ENCODE measurements around the gene ZNF346. TPM values are rescaled to one million over a fixed set of nuclear protein-coding genes. Genes with fewer than 3 reads are reported as not detected.
A peak's percentile ranks its signal among the peaks of the same experiment; 100 is the strongest.

ZNF346 gene
- total and polyA plus RNA-seq, 10 of the 15 experiments (the other 5 are each of a cell fraction or from before 2014, with no cell fraction given), result 6.5 to 30.2 (median 24.0) TPM

DNA sequence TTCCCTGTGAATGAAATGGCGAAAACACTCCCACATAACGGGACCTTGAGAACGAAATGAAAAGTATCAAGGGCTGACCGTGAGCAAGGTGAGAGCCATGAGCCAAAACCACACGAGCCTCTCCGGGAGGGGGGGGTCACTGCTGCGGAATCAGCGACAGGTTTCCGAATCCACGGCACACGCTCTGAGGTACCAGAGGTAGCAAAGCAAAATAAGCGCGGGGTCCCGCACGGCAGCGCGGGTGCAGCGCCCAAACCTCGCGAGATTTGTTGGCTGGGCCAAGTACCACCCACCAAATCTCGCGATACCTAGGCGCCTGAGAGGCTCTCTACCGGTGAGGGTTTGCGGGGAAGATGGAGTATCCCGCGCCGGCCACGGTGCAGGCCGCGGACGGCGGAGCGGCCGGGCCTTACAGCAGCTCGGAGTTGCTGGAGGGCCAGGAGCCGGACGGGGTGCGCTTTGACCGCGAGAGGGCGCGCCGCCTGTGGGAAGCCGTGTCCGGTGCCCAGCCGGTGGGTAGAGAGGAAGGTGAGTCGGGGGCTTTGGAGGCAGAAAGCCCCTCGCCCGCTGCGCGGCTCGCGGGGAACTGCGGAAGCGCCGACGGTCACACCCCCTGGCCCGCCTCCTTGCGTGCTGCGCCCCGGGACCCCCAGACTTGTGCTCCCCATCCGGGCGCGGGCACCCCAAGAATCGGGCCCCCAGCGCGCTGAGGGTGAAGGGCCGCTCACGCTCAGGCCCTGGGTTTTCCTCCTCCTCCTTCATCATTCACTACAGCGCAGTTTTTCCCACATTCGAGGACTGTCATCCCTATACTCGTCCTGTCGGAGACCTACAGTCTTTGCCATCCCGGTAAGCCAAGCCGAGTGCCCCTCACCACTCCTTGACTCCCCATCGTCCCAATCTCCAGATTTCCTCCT lies at the start of gene ZNF346 (continued):
- TF ChIP-seq, protein P1, sequence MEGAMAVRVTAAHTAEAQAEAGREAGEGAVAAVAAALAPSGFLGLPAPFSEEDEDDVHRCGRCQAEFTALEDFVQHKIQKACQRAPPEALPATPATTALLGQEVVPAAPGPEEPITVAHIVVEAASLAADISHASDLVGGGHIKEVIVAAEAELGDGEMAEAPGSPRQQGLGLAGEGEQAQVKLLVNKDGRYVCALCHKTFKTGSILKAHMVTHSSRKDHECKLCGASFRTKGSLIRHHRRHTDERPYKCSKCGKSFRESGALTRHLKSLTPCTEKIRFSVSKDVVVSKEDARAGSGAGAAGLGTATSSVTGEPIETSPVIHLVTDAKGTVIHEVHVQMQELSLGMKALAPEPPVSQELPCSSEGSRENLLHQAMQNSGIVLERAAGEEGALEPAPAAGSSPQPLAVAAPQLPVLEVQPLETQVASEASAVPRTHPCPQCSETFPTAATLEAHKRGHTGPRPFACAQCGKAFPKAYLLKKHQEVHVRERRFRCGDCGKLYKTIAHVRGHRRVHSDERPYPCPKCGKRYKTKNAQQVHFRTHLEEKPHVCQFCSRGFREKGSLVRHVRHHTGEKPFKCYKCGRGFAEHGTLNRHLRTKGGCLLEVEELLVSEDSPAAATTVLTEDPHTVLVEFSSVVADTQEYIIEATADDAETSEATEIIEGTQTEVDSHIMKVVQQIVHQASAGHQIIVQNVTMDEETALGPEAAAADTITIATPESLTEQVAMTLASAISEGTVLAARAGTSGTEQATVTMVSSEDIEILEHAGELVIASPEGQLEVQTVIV (IDR thresholded peaks at IDR 0.05; ENCODE audit: borderline replicate concordance, partially characterized antibody), result no peak
- TF ChIP-seq HDAC6 (IDR thresholded peaks at IDR 0.05; ENCODE audit: unreplicated experiment) (no peak), CBX3 (IDR thresholded peaks at IDR 0.05; ENCODE audit: borderline replicate concordance, low read depth) (no peak), DPF2 (IDR thresholded peaks at IDR 0.05) (peak; percentile 63), CEBPB (IDR thresholded peaks at IDR 0.05; ENCODE audit: borderline replicate concordance in 1 of 2, low read depth in 2 of 2, low read length in 2 of 2) (no peak), HDGF (IDR thresholded peaks at IDR 0.05) (no peak), BMI1 (IDR thresholded peaks at IDR 0.05; ENCODE audit: borderline replicate concordance) (no peak), CHD4 (IDR thresholded peaks at IDR 0.05) (no peak), YY1 (IDR thresholded peaks at IDR 0.05; ENCODE audit: low read depth, low read length) (peak; percentile 90), GABPA (IDR thresholded peaks at IDR 0.05; ENCODE audit: low read depth) (no peak), MYC (IDR thresholded peaks at IDR 0.05; ENCODE audit: insufficient read depth, insufficient read length, insufficient replicate concordance, low read length, severe bottlenecking) (no peak), NR2C1 (IDR thresholded peaks at IDR 0.05) (no peak), ZNF622 (IDR thresholded peaks at IDR 0.05) (no peak)
- TF ChIP-seq, protein P2, sequence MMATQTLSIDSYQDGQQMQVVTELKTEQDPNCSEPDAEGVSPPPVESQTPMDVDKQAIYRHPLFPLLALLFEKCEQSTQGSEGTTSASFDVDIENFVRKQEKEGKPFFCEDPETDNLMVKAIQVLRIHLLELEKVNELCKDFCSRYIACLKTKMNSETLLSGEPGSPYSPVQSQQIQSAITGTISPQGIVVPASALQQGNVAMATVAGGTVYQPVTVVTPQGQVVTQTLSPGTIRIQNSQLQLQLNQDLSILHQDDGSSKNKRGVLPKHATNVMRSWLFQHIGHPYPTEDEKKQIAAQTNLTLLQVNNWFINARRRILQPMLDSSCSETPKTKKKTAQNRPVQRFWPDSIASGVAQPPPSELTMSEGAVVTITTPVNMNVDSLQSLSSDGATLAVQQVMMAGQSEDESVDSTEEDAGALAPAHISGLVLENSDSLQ (IDR thresholded peaks at IDR 0.05), result peak; percentile 12; the same call in 1 of the 2 replicates
- TF ChIP-seq, protein P3, sequence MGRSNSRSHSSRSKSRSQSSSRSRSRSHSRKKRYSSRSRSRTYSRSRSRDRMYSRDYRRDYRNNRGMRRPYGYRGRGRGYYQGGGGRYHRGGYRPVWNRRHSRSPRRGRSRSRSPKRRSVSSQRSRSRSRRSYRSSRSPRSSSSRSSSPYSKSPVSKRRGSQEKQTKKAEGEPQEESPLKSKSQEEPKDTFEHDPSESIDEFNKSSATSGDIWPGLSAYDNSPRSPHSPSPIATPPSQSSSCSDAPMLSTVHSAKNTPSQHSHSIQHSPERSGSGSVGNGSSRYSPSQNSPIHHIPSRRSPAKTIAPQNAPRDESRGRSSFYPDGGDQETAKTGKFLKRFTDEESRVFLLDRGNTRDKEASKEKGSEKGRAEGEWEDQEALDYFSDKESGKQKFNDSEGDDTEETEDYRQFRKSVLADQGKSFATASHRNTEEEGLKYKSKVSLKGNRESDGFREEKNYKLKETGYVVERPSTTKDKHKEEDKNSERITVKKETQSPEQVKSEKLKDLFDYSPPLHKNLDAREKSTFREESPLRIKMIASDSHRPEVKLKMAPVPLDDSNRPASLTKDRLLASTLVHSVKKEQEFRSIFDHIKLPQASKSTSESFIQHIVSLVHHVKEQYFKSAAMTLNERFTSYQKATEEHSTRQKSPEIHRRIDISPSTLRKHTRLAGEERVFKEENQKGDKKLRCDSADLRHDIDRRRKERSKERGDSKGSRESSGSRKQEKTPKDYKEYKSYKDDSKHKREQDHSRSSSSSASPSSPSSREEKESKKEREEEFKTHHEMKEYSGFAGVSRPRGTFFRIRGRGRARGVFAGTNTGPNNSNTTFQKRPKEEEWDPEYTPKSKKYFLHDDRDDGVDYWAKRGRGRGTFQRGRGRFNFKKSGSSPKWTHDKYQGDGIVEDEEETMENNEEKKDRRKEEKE (IDR thresholded peaks at IDR 0.05), result no peak
- TF ChIP-seq, protein P4, sequence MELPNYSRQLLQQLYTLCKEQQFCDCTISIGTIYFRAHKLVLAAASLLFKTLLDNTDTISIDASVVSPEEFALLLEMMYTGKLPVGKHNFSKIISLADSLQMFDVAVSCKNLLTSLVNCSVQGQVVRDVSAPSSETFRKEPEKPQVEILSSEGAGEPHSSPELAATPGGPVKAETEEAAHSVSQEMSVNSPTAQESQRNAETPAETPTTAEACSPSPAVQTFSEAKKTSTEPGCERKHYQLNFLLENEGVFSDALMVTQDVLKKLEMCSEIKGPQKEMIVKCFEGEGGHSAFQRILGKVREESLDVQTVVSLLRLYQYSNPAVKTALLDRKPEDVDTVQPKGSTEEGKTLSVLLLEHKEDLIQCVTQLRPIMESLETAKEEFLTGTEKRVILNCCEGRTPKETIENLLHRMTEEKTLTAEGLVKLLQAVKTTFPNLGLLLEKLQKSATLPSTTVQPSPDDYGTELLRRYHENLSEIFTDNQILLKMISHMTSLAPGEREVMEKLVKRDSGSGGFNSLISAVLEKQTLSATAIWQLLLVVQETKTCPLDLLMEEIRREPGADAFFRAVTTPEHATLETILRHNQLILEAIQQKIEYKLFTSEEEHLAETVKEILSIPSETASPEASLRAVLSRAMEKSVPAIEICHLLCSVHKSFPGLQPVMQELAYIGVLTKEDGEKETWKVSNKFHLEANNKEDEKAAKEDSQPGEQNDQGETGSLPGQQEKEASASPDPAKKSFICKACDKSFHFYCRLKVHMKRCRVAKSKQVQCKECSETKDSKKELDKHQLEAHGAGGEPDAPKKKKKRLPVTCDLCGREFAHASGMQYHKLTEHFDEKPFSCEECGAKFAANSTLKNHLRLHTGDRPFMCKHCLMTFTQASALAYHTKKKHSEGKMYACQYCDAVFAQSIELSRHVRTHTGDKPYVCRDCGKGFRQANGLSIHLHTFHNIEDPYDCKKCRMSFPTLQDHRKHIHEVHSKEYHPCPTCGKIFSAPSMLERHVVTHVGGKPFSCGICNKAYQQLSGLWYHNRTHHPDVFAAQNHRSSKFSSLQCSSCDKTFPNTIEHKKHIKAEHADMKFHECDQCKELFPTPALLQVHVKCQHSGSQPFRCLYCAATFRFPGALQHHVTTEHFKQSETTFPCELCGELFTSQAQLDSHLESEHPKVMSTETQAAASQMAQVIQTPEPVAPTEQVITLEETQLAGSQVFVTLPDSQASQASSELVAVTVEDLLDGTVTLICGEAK (IDR thresholded peaks at IDR 0.05; ENCODE audit: borderline replicate concordance), result 0 out of 2 replicates have a peak, but pooled peaks have one; percentile 12
